Astrocyte of the cerebellum (primary cell): ENCODE results near the gene COL6A3.

Experiments used
- DNase-seq: peaks from one replicate; pipeline ENCODE4 v3.0.0-alpha.2; 2011; ENCODE audit warnings: low read depth
- H3K4me3 ChIP-seq: 2 replicates; pipeline ENCODE4 v1.5.1; 2011; ENCODE audit warnings: mild to moderate bottlenecking, low read depth, low read length, moderate library complexity
- CTCF ChIP-seq: IDR thresholded peaks from 2 replicates; pipeline ENCODE4 v1.5.1; 2012; ENCODE audit warnings: low read length, low read depth, moderate library complexity, mild to moderate bottlenecking; ENCODE audit errors: missing control alignments
- in situ Hi-C: cut with HindIII; loops from 2 replicates; pipeline ENCODE4 v1.10.0; 2017; ENCODE audit warnings: low sequenced_read_pairs

Gene COL6A3

GRCh38 chr2:237444071-237444470 is 30.1 kb upstream of the COL6A3 start:
- no peak for DNase-seq
- TF ChIP-seq CTCF, result no peak
- no peak overlapping the region for H3K4me3 ChIP-seq
- in situ Hi-C loops, result no loop called here

- no peak overlapping the region for H3K4me3 ChIP-seq
- DNase-seq, result peak; percentile 22
- no peak for TF ChIP-seq CTCF
- in situ Hi-C loops, result no loop called here
Observed at GRCh38 chr2:237441605-237442274, 27.8 kb upstream of the COL6A3 start.

DNA sequence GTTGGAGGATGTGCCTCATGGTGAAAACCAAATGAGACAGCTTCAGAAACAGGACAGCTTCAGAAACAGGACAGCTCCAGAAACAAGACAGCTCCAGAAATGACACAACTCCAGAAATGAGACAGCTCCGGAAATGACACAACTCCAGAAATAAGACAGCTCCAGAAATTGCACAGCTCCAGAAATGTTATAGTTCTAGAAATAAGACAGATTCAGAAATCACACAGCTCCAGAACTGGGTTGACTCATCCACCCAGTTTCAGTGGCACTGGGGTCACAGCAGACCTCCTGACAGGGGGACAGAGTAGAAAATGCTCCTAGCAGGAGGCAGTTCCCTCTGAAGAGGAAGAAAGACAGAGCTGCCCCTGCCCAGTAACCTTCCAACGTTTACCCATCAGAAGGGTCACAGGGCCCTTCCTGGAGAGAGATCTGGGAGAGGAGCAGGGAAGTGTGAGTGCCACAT is 26.9 kb upstream of the COL6A3 start:
- in situ Hi-C loops, result no loop called here
- no peak for DNase-seq
- no peak overlapping the region for H3K4me3 ChIP-seq
- no peak for TF ChIP-seq CTCF

GRCh38 chr2:237438080-237438940 is 24.3 kb upstream of the COL6A3 start:
- no peak for DNase-seq
- H3K4me3 ChIP-seq, result no peak overlapping the region
- in situ Hi-C loops, result no loop called here
- peak; percentile 22 for TF ChIP-seq CTCF

DNA sequence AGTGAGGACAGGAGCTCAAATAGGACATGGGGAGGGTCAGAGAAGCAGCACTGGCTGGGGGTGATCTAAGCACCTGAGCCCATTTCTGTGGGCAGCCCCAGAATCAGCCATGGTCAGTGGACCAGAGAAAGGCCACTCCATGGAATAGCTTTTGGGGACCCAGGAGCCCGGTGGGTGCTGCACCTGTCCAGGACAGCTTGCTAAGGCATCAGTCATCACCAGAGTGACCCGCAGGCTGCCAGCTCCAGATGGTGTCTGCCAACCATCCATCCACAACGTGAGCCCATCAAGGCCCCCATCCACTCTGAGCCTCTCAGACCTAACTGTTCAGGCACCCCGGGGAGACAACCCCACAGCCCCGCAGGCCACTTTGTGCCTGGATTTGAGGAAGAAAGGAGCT is 23.6 kb upstream of the COL6A3 start:
- no peak for DNase-seq
- in situ Hi-C loops, result no loop called here
- TF ChIP-seq CTCF, result no peak
- no peak overlapping the region for H3K4me3 ChIP-seq

DNA sequence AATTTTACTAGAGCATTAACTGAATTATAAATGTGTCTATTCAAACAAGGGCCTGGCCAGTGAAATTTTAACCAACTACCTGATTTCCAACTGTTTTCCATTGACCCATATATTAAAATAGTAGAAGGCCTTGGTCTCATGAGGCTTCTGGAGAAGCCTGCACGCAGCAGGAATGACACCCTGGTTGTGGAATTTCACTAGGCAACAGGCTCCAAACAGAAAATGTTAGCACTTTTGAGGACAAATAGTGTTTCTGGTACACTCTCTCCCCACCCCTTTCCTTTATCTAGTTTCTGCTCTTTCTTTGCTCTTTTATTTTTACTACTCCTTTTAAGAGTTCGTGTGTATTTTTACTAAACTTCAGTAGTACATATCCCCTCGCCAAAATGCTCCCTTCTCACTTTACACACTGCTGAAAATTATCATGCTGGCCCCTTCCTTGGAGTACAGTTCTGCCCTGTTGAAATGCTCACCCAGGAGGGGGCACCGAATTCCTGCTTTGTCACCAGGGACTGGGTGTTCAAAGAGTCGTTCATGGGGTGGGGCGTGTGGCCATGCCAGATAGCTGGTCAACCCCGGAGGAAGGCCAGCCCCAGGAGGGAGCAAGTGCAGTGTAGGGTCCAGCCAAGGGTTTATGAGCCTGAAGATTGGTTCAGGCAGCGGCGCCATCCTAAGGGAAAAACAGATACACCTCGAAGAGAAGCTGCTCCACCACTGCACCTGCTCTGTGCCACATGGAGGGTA is 22.1 kb upstream of the COL6A3 start:
- in situ Hi-C loops, result no loop called here
- H3K4me3 ChIP-seq, result no peak overlapping the region
- DNase-seq, result peak; percentile 64
- no peak for TF ChIP-seq CTCF
